GM18511 (cell line): ENCODE measurements around the gene CD3D.
"Not testable (repeated sequence)": the region's sequence is repeated elsewhere in the genome, so short reads cannot be mapped to it uniquely, and the experiment has no call there.

Experiments
- ATAC-seq: cut with Tn5 transposase; IDR thresholded peaks from one replicate; pipeline ENCODE4 v1.9.1; 2021; ENCODE audit warnings: mild to moderate bottlenecking, moderate library complexity; ENCODE audit not compliant: unreplicated experiment

Gene CD3D

GRCh38 chr11:118339281-118339961 lies 3.1 kb downstream of the CD3D start:
- no peak for ATAC-seq

- peak; percentile 56 for ATAC-seq
Observed at GRCh38 chr11:118338637-118339061, 3.9 kb downstream of the CD3D start.

- no peak for ATAC-seq
Observed at GRCh38 chr11:118334745-118335144, 7.8 kb downstream of the CD3D start.

- no peak for ATAC-seq
Observed at GRCh38 chr11:118328745-118329144, 13.8 kb downstream of the CD3D start.

- ATAC-seq, result no peak
Observed at GRCh38 chr11:118325283-118325682, 17.2 kb downstream of the CD3D start.

GRCh38 chr11:118322721-118323120 lies 19.8 kb downstream of the CD3D start:
- no peak for ATAC-seq

GRCh38 chr11:118321386-118322082 lies 21.0 kb downstream of the CD3D start:
- peak; percentile 45 for ATAC-seq

- ATAC-seq, result no peak
Observed at GRCh38 chr11:118320515-118320914, 22.0 kb downstream of the CD3D start.

GRCh38 chr11:118319337-118319707 lies 23.2 kb downstream of the CD3D start:
- ATAC-seq, result no peak

- no peak for ATAC-seq
Observed at GRCh38 chr11:118318581-118319336, 23.7 kb downstream of the CD3D start.

- ATAC-seq, result no peak
Observed at GRCh38 chr11:118318124-118318523, 24.4 kb downstream of the CD3D start.

GRCh38 chr11:118314988-118315411 lies 27.5 kb downstream of the CD3D start:
- no peak for ATAC-seq

GRCh38 chr11:118313242-118313641 lies 29.3 kb downstream of the CD3D start:
- no peak for ATAC-seq

- no peak for ATAC-seq
Observed at GRCh38 chr11:118312328-118312727, 30.2 kb downstream of the CD3D start.

GRCh38 chr11:118311518-118311917 lies 31.0 kb downstream of the CD3D start:
- no peak for ATAC-seq

- no peak for ATAC-seq
Observed at GRCh38 chr11:118310781-118311485, 31.6 kb downstream of the CD3D start.

- ATAC-seq, result no peak
Observed at GRCh38 chr11:118310271-118310670, 32.2 kb downstream of the CD3D start.

GRCh38 chr11:118308995-118309528 lies 33.4 kb downstream of the CD3D start:
- not testable (repeated sequence) for ATAC-seq

GRCh38 chr11:118306556-118306955 lies 35.9 kb downstream of the CD3D start:
- no peak for ATAC-seq

GRCh38 chr11:118305726-118306125 lies 36.8 kb downstream of the CD3D start:
- no peak for ATAC-seq
